HUES6 (cell line): Measurements from ENCODE around the gene CFAP46.
"Not testable (repeated sequence)": the region's sequence is repeated elsewhere in the genome, so short reads cannot be mapped to it uniquely, and the experiment has no call there.

ENCODE experiments used
- H3K27ac ChIP-seq: 2 replicates; pipeline ENCODE4 v1.7.0; 2013; ENCODE audit warnings: low read depth, mild to moderate bottlenecking, low read length, inconsistent platforms
- H3K27me3 ChIP-seq: 2 replicates; pipeline ENCODE4 v1.6.1; 2013; ENCODE audit warnings: low read length; ENCODE audit not compliant: control insufficient read depth, insufficient read depth
- H3K36me3 ChIP-seq: 2 replicates; pipeline ENCODE4 v1.6.1; 2013; ENCODE audit warnings: low read length; ENCODE audit not compliant: control insufficient read depth, insufficient read depth
- H3K4me1 ChIP-seq: 2 replicates; pipeline ENCODE4 v1.6.1; 2013; ENCODE audit warnings: low read length; ENCODE audit not compliant: control insufficient read depth, insufficient read depth
- H3K4me3 ChIP-seq: 2 replicates; pipeline ENCODE4 v1.5.1; 2013; ENCODE audit warnings: low read depth, low read length
- H3K9ac ChIP-seq: one replicate; pipeline ENCODE4 v1.6.1; 2013; ENCODE audit warnings: mild to moderate bottlenecking, low read length
- H3K9me3 ChIP-seq: 2 replicates; pipeline ENCODE4 v1.6.1; 2013; ENCODE audit warnings: low read depth, low read length; ENCODE audit not compliant: control insufficient read depth, insufficient read depth

The CFAP46 gene

GRCh38 chr10:132802048-132802447 is 140.3 kb downstream of the CFAP46 start:
- H3K9ac ChIP-seq: no peak overlapping the region
- peaks cover 7% of the 10 kb centered on the region for H3K9me3 ChIP-seq
- no peak overlapping the region for H3K4me3 ChIP-seq
- peaks cover 1% of the 10 kb centered on the region; the same call in 1 of the 2 replicates for H3K27me3 ChIP-seq
- no peaks in the 10 kb centered on the region for H3K36me3 ChIP-seq
- no peak overlapping the region for H3K27ac ChIP-seq
- H3K4me1 ChIP-seq: no peaks in the 10 kb centered on the region

DNA sequence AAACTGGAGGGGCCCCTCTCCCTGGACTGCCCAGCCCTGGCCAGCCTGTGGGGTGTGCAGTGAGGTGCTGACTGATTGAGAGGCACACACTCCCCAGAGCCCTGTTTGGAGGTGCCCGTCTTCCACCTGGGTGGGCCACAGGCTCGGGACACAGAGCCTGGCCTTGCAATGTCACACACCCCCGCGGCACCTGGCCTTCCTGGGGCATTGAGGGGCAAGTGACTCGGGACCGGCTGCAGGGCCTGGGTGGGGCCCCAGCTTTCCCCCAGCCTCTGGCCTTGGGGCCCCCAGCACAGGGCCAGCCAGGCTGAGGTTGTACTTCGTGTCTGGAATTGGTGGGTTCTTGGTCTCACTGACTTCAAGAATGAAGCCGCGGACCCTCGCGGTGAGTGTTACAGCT is 142.5 kb downstream of the CFAP46 start:
- Histone ChIP-seq H3K4me3 (no peak overlapping the region), H3K4me1 (no peaks in the 10 kb centered on the region), H3K36me3 (no peaks in the 10 kb centered on the region), H3K27ac (no peak overlapping the region), H3K9me3 (peaks cover 7% of the 10 kb centered on the region), H3K27me3 (peaks cover 7% of the 10 kb centered on the region; the same call in 1 of the 2 replicates), H3K9ac (no peak overlapping the region)

GRCh38 chr10:132798876-132799275 is 143.5 kb downstream of the CFAP46 start:
- H3K27me3 ChIP-seq: peaks cover 7% of the 10 kb centered on the region; the same call in 1 of the 2 replicates
- no peak overlapping the region for H3K4me3 ChIP-seq
- H3K9ac ChIP-seq: no peak overlapping the region

GRCh38 chr10:132798403-132798802 is 144.0 kb downstream of the CFAP46 start:
- Histone ChIP-seq H3K27ac (no peak overlapping the region), H3K4me1 (no peaks in the 10 kb centered on the region), H3K9ac (no peak overlapping the region), H3K27me3 (peaks cover 10% of the 10 kb centered on the region; the same call in 1 of the 2 replicates), H3K9me3 (peaks cover 7% of the 10 kb centered on the region), H3K4me3 (no peak overlapping the region), H3K36me3 (no peaks in the 10 kb centered on the region)

More at GRCh38 chr10:132798876-132799275, 143.5 kb downstream of the CFAP46 start:
- H3K4me1 ChIP-seq: no peaks in the 10 kb centered on the region
- no peak overlapping the region for H3K27ac ChIP-seq
- H3K9me3 ChIP-seq: peaks cover 7% of the 10 kb centered on the region
- no peaks in the 10 kb centered on the region for H3K36me3 ChIP-seq

DNA sequence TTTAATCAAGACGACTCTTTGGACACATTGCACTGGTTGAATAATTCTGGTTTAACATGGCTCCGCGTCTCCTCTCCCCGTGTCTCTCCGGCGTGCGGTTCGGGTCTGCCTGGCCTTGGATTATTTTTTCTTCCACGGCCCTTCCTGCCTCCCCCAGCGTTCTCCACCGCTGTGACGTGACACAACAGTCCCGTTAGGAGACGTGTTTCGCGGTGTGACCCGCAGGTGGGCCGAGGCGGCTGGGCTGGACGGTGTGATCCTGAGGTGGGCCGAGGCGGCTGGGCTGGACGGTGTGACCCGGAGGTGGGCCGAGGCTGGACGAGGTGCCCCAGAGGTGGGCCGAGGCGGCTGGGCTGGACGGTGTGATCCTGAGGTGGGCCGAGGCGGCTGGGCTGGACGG is 144.4 kb downstream of the CFAP46 start:
- not testable (repeated sequence) for H3K27ac ChIP-seq, H3K4me3 ChIP-seq, H3K36me3 ChIP-seq, H3K9ac ChIP-seq, H3K9me3 ChIP-seq, H3K4me1 ChIP-seq
- peaks cover 14% of the 10 kb centered on the region; the same call in 1 of the 2 replicates for H3K27me3 ChIP-seq

DNA sequence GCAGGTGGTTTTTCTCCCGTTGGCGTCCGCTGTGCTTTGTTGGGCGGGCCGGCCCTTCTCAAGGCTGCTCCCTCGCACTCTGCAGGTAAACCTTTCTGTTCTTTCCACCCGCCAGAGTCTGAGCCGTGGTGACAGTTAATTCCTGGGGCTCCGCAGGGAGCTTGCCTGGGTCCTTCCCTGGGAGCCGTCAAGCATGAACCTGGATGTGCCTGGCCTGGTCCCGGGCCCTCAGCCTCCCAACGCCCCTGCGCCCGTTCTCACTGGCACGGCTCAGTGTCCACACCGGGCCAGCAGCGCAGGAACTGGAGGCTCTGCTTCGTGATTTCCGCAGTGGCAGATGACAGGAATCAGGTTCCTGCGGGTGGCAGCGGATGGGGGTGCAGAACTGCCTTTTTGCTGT is 145.5 kb downstream of the CFAP46 start:
- Histone ChIP-seq H3K4me1 (no peaks in the 10 kb centered on the region), H3K27ac (no peak overlapping the region), H3K9me3 (peaks cover 3% of the 10 kb centered on the region; the same call in 1 of the 2 replicates), H3K36me3 (no peaks in the 10 kb centered on the region), H3K4me3 (no peak overlapping the region), H3K27me3 (peaks cover 19% of the 10 kb centered on the region), H3K9ac (no peak overlapping the region)

DNA sequence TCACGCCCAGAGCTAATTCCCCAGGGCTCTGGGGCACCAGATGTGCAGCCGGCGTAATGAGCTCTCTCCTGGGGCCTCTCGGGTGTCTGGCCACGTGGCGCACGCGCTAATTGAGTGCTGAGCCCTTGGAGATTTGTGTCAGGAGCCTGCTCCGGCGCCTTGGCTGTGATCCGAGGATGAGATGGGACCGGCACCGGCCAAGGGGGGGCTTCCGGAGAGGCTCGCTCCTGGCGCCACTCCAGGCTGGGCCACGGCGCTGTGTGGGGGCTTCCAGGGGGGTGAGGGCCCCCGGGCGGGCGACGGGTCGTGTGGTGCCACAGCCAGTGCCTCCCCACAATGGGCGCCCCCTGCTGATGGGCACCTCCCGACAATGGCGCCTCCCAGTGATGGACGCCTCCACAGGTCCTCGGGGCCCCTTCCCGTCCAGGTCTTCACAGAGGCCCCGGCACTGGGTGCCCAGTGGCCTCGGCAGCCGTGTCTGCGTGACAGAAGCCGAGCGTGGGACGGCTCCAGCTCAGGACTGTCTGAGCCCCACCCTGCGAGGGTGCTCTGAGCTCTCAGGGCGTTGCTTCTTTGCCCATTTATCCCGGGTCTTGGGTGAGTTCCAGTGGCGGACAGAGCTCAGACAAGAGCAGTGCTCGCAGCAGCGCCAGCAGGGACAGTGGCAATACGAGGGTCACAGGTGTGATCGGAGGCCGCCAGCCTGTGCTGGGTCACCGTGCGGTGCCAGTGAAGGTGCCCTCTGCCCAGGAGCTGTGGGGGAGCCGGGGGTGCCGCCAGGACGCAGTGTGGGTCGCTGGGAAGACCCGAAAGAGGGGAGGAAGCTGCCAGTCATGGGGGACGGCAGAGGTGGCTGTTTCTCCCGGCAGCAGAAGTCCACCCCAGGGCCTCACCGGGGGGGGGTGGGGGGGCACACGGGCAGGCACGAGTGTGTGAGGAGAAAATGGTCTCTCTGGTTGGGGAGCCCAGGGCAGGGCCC is 148.2 kb downstream of the CFAP46 start:
- Histone ChIP-seq H3K4me3 (no peak overlapping the region), H3K9ac (no peak overlapping the region), H3K36me3 (no peaks in the 10 kb centered on the region), H3K27me3 (peaks cover 46% of the 10 kb centered on the region), H3K27ac (no peak overlapping the region), H3K9me3 (no peaks in the 10 kb centered on the region), H3K4me1 (no peaks in the 10 kb centered on the region)

- peaks cover 55% of the 10 kb centered on the region for H3K27me3 ChIP-seq
- H3K9ac ChIP-seq: no peak overlapping the region
- no peak overlapping the region for H3K4me3 ChIP-seq
- no peaks in the 10 kb centered on the region for H3K9me3 ChIP-seq
- H3K36me3 ChIP-seq: no peaks in the 10 kb centered on the region
- H3K4me1 ChIP-seq: no peaks in the 10 kb centered on the region
- H3K27ac ChIP-seq: no peak overlapping the region
These were observed 149.2 kb downstream of the CFAP46 start for GRCh38 chr10:132793213-132793612.

GRCh38 chr10:132792796-132793195 is 149.6 kb downstream of the CFAP46 start:
- H3K4me3 ChIP-seq: no peak overlapping the region

GRCh38 chr10:132792099-132792498 is 150.3 kb downstream of the CFAP46 start:
- not testable (repeated sequence) for H3K36me3 ChIP-seq, H3K4me1 ChIP-seq, H3K9me3 ChIP-seq, H3K9ac ChIP-seq, H3K4me3 ChIP-seq, H3K27ac ChIP-seq
- peaks cover 66% of the 10 kb centered on the region for H3K27me3 ChIP-seq

More at GRCh38 chr10:132792796-132793195, 149.6 kb downstream of the CFAP46 start:
- no peaks in the 10 kb centered on the region for H3K9me3 ChIP-seq
- H3K4me1 ChIP-seq: no peaks in the 10 kb centered on the region
- H3K27me3 ChIP-seq: peaks cover 60% of the 10 kb centered on the region
- H3K27ac ChIP-seq: no peak overlapping the region
- no peak overlapping the region for H3K9ac ChIP-seq
- H3K36me3 ChIP-seq: no peaks in the 10 kb centered on the region
